ENCODE data around the gene B4GALT6.

The B4GALT6 gene

DNA sequence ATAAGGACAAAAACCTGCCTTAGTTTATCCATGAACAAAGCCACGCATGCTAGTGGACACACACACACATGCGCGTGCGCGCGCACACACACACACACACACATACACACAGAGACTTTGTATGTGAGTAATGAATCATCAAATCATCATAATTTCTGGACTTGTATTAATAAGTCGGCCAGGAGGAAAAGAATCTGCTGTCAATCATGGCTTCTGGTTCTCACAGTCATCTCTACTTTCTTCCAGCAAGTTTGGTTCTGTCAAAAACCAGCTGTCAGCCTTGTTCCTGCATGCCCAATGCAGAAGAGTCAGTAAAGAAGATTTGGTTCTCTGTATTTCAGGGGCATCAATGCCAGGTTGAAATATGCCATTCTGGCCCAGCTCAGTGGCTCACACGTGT is 93.8 kb downstream of the B4GALT6 start:
- Histone ChIP-seq H3K4me2 (ENCODE audit: low read length) (no peak overlapping the region), H3K27me3 (ENCODE audit: control insufficient read depth, low read length) (no peaks in the 10 kb centered on the region), H3K36me3 (ENCODE audit: control insufficient read depth, low read length) (no peaks in the 10 kb centered on the region), H4K20me1 (ENCODE audit: control insufficient read depth, insufficient read depth, low read depth, low read length) (no peaks in the 10 kb centered on the region), H3K9me2 (replicated peaks; ENCODE audit: control insufficient read depth, low read length) (no peaks in the 10 kb centered on the region), H3K9me3 (ENCODE audit: control insufficient read depth, insufficient read depth, low read length) (no peaks in the 10 kb centered on the region), H3K79me2 (ENCODE audit: control insufficient read depth, low read length) (no peaks in the 10 kb centered on the region), H3F3A (ENCODE audit: control insufficient read depth, insufficient read depth) (no peaks in the 10 kb centered on the region), H3K4me3 (ENCODE audit: low read length) (no peak overlapping the region), H3K27ac (ENCODE audit: low read depth, low read length) (no peak overlapping the region), H3K4me1 (ENCODE audit: control insufficient read depth, low read length) (no peaks in the 10 kb centered on the region)
- TF ChIP-seq, protein P1, sequence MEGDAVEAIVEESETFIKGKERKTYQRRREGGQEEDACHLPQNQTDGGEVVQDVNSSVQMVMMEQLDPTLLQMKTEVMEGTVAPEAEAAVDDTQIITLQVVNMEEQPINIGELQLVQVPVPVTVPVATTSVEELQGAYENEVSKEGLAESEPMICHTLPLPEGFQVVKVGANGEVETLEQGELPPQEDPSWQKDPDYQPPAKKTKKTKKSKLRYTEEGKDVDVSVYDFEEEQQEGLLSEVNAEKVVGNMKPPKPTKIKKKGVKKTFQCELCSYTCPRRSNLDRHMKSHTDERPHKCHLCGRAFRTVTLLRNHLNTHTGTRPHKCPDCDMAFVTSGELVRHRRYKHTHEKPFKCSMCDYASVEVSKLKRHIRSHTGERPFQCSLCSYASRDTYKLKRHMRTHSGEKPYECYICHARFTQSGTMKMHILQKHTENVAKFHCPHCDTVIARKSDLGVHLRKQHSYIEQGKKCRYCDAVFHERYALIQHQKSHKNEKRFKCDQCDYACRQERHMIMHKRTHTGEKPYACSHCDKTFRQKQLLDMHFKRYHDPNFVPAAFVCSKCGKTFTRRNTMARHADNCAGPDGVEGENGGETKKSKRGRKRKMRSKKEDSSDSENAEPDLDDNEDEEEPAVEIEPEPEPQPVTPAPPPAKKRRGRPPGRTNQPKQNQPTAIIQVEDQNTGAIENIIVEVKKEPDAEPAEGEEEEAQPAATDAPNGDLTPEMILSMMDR (IDR thresholded peaks at IDR 0.05; ENCODE audit: low read depth, low read length, poor library complexity, severe bottlenecking): no peak
- no peak for TF ChIP-seq EZH2phosphoT487 (IDR thresholded peaks at IDR 0.05; ENCODE audit: borderline replicate concordance, low read length)

DNA sequence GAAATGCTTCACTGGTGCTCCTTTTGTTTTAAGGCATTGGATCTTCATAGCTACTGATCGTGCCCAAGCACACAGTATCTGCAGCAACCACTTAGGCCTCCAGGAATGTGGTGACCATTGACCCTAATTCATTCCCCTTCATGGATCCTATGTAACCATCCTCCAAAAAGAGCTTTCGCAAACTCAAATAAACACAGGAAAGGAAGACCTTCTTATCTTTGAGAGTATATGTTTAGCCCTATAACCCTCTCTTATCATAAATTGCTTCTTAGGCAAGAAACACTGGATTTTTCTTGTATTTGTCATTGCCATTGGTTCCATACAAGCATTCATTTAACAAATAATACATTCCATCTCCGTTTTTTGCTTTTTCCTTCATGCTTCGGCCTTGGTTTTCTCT is 96.9 kb downstream of the B4GALT6 start:
- H3K4me1 ChIP-seq (ENCODE audit: control insufficient read depth, low read length): no peaks in the 10 kb centered on the region
- no peak overlapping the region for H3K4me2 ChIP-seq (ENCODE audit: low read length)
- H3K79me2 ChIP-seq (ENCODE audit: control insufficient read depth, low read length): no peaks in the 10 kb centered on the region
- H3F3A ChIP-seq (ENCODE audit: control insufficient read depth, insufficient read depth): no peaks in the 10 kb centered on the region
- H3K9me3 ChIP-seq (ENCODE audit: control insufficient read depth, insufficient read depth, low read length): no peaks in the 10 kb centered on the region
- TF ChIP-seq EZH2phosphoT487 (IDR thresholded peaks at IDR 0.05; ENCODE audit: borderline replicate concordance, low read length): no peak
- TF ChIP-seq, protein P1 (IDR thresholded peaks at IDR 0.05; ENCODE audit: low read depth, low read length, poor library complexity, severe bottlenecking): no peak
- no peaks in the 10 kb centered on the region for H3K36me3 ChIP-seq (ENCODE audit: control insufficient read depth, low read length)
- H3K27me3 ChIP-seq (ENCODE audit: control insufficient read depth, low read length): no peaks in the 10 kb centered on the region
- no peaks in the 10 kb centered on the region for H4K20me1 ChIP-seq (ENCODE audit: control insufficient read depth, insufficient read depth, low read depth, low read length)
- H3K9me2 ChIP-seq (replicated peaks; ENCODE audit: control insufficient read depth, low read length): no peaks in the 10 kb centered on the region
- no peak overlapping the region for H3K27ac ChIP-seq (ENCODE audit: low read depth, low read length)
- H3K4me3 ChIP-seq (ENCODE audit: low read length): no peak overlapping the region

DNA sequence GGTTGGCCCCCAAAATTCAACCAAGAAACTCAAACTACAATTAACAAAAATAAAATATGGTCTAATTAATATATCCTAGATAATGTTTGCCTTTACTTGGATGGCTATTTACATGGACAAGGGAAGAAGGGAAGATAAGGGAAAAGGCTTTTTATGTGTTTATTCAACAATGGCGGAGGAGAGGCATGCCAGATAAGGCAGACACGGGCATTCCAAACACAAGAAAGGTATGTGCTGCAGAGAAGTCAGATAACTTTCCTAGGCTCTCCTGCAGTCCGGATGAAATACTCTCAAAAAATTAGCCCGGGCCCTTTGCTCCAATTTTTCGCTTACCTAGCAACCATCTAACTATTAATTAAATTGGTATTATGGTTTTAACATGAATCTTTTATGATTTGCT is 97.8 kb downstream of the B4GALT6 start:
- H3K27ac ChIP-seq (ENCODE audit: low read depth, low read length): no peak overlapping the region
- no peaks in the 10 kb centered on the region for H3K9me2 ChIP-seq (replicated peaks; ENCODE audit: control insufficient read depth, low read length)
- TF ChIP-seq, protein P1 (IDR thresholded peaks at IDR 0.05; ENCODE audit: low read depth, low read length, poor library complexity, severe bottlenecking): no peak
- no peak for TF ChIP-seq EZH2phosphoT487 (IDR thresholded peaks at IDR 0.05; ENCODE audit: borderline replicate concordance, low read length)
- no peaks in the 10 kb centered on the region for H3K27me3 ChIP-seq (ENCODE audit: control insufficient read depth, low read length)
- H3K9me3 ChIP-seq (ENCODE audit: control insufficient read depth, insufficient read depth, low read length): no peaks in the 10 kb centered on the region
- H3K4me1 ChIP-seq (ENCODE audit: control insufficient read depth, low read length): no peaks in the 10 kb centered on the region
- H3K36me3 ChIP-seq (ENCODE audit: control insufficient read depth, low read length): no peaks in the 10 kb centered on the region
- H4K20me1 ChIP-seq (ENCODE audit: control insufficient read depth, insufficient read depth, low read depth, low read length): no peaks in the 10 kb centered on the region
- no peak overlapping the region for H3K4me3 ChIP-seq (ENCODE audit: low read length)
- no peaks in the 10 kb centered on the region for H3F3A ChIP-seq (ENCODE audit: control insufficient read depth, insufficient read depth)
- no peaks in the 10 kb centered on the region for H3K79me2 ChIP-seq (ENCODE audit: control insufficient read depth, low read length)
- no peak overlapping the region for H3K4me2 ChIP-seq (ENCODE audit: low read length)

DNA sequence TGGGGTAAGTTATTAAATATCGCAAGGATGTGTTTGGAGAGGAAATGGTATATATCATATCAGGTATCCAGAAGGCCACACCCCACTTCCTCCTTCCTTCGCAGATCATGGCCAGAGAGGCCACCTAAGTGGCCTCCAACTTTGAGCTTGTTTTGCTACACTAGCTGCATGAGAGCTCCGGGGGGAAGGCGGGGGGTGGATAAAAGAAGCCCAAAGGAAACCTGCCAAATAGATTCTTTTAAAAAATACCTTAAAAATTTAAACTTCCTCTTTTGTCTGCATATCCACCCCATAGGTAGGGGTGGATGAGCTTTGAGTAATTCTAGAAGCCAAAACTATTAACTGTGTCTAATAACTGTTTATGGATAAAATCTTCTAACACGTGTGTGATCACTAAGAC is 98.4 kb downstream of the B4GALT6 start:
- Histone ChIP-seq H3K4me3 (ENCODE audit: low read length) (no peak overlapping the region), H3K9me2 (replicated peaks; ENCODE audit: control insufficient read depth, low read length) (no peaks in the 10 kb centered on the region), H4K20me1 (ENCODE audit: control insufficient read depth, insufficient read depth, low read depth, low read length) (no peaks in the 10 kb centered on the region), H3K9me3 (ENCODE audit: control insufficient read depth, insufficient read depth, low read length) (no peaks in the 10 kb centered on the region), H3K4me1 (ENCODE audit: control insufficient read depth, low read length) (no peaks in the 10 kb centered on the region), H3K27ac (ENCODE audit: low read depth, low read length) (no peak overlapping the region), H3F3A (ENCODE audit: control insufficient read depth, insufficient read depth) (no peaks in the 10 kb centered on the region), H3K4me2 (ENCODE audit: low read length) (no peak overlapping the region), H3K36me3 (ENCODE audit: control insufficient read depth, low read length) (no peaks in the 10 kb centered on the region), H3K27me3 (ENCODE audit: control insufficient read depth, low read length) (no peaks in the 10 kb centered on the region), H3K79me2 (ENCODE audit: control insufficient read depth, low read length) (no peaks in the 10 kb centered on the region)
- no peak for TF ChIP-seq EZH2phosphoT487 (IDR thresholded peaks at IDR 0.05; ENCODE audit: borderline replicate concordance, low read length)
- TF ChIP-seq, protein P1 (IDR thresholded peaks at IDR 0.05; ENCODE audit: low read depth, low read length, poor library complexity, severe bottlenecking): no peak
